GM15510 (cell line): ENCODE data around the gene ZGRF1.

Experiments used
- POLR2A ChIP-seq: IDR thresholded peaks from 3 replicates; pipeline ENCODE4 v1.6.1; 2011; ENCODE audit warnings: borderline replicate concordance; ENCODE audit not compliant: insufficient read length; ENCODE audit errors: extremely low read depth

The ZGRF1 gene

DNA sequence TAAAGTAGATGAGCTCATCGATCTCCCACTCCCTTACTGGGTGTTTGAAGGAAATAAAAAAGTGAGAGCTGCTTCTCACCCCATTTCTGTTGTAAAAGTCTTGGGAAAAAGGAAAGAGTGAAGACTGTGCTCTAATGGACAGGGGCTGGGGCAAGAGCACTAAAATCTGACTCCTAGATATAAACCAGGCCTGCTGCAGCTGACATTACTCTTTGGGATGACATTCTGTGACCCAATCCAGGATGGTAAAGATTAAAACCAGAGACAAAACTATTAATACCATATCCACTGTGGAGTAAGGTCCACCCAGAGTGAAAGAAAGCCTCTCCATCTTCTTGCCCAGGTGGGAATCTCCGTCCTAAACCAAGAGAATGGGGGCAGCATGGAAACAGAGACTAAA, 100.6 kb downstream of the ZGRF1 start:
- no peak for TF ChIP-seq POLR2A

DNA sequence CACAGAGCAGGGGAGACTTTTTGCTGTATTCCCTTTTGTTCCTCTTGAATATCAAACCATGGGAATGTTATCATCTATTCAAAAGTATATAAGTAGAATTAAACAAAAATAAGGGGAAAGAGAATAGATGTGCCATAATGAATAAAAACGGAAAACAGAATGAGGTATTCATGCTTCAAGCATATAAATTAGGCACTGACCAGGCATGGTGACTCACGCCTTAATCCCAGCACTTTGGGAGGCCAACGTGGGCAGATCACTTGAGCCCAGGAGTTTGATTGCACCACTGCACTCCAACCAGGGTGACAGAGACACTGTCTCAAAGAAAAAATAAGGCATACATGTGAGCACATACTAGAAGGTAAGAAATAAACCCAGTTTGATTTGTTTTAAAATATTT, 104.4 kb downstream of the ZGRF1 start:
- TF ChIP-seq POLR2A: no peak

DNA sequence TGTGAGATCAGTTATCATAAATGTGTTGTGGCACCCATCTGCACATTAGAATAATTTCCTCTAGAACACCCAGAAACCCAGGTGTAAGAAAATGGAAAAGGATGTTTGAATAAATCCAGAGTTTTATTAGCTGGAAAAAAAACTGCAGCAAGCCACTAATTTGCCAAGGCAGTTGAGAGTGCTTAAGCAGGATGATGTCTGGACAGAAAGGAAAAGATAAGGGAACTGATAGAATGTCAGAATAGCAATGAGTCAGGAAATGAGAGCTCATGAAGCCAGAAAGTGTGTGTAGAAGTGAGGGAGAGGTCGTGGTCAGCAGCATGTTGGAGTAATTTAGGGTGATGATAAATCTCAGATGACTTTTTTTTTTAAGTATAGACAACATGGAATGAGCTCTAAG, 105.6 kb downstream of the ZGRF1 start:
- TF ChIP-seq POLR2A: no peak

DNA sequence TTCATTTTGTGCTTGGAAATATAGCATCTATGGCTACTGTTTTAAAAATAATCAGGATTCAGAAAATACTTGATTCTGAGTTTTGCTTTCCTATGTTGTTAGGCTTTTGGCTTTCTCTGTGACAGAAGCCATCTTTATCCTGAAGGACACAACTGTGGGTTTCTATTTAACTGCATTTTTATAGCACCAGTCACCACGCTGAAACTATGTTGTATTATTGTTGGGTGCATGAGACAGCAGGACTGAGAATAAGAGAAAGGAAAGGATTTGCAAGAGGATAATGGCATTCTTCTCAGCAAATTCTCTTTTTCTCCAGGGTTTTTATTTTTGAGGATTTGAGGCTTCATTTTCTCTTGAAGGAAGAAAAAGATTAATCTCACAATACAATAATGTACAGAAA, 110.6 kb downstream of the ZGRF1 start:
- no peak for TF ChIP-seq POLR2A

DNA sequence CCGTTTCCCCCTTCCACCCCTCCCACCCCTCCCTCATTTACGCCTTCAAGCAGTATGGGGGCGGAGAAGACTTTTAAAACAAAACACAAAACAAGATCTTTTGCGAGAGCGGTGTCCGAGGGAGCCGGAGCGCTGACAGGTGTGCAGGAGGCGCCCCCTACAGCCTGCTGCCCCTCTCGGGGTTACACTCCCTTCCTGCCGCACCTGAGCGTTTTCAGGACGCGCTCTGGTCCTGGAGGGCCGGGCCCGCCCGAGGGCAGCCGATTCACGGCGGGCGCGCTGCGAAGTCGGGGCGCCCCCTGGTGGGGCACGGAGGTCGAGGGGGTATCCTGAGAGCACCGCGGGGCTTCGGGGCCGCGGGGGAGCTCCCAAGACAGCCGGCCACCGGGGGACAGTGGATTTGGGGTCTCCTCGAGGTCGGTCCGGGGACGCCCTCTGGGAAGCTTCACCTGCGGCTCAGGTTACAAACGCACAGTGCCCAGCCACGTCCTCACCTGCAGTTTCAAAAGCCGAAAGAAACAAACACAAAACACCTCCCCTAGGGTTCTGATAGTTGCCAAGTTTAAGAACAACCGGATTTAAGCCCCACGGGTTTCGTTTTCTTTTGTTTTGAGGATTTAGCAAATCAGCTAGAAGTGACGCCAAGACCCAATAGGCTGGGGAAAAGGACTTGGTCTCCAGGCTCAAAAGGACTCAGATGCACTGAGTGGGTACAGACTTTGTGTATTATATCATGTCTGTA, 112.8 kb downstream of the ZGRF1 start:
- no peak for TF ChIP-seq POLR2A

DNA sequence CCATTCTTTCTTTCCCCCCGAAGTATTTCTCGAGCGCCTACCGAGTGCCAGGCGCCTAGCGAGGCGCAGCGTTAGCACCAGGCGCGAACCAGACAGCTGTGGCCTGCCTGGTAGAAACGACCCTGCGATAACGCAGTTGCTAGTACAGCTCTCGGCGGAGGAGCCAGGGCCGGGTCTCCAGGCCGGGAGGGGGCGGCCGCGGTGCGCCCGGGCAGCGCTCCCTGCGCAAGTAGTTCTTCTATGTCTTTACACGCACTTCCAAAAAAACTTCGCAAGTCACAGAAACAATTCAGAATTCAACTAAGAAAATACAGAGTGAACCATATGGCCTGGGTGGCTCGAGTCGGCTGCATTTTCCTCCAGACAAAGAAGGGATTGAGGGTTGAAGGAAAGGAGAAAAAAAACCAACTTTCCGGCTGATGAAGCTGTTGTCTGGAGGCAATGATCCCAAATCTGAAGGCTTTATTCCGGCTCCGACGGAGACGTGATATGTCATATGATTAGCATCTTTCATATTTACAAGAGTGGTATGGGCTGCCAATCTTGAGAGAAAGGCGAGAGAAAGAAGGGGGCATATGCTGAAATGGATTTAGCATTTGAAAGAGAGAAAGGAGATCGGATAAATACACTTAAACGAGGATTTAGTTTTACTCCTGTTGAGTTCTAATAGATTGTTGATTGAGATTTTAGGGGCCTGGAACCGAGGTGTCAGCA, 113.5 kb downstream of the ZGRF1 start:
- TF ChIP-seq POLR2A: no peak

DNA sequence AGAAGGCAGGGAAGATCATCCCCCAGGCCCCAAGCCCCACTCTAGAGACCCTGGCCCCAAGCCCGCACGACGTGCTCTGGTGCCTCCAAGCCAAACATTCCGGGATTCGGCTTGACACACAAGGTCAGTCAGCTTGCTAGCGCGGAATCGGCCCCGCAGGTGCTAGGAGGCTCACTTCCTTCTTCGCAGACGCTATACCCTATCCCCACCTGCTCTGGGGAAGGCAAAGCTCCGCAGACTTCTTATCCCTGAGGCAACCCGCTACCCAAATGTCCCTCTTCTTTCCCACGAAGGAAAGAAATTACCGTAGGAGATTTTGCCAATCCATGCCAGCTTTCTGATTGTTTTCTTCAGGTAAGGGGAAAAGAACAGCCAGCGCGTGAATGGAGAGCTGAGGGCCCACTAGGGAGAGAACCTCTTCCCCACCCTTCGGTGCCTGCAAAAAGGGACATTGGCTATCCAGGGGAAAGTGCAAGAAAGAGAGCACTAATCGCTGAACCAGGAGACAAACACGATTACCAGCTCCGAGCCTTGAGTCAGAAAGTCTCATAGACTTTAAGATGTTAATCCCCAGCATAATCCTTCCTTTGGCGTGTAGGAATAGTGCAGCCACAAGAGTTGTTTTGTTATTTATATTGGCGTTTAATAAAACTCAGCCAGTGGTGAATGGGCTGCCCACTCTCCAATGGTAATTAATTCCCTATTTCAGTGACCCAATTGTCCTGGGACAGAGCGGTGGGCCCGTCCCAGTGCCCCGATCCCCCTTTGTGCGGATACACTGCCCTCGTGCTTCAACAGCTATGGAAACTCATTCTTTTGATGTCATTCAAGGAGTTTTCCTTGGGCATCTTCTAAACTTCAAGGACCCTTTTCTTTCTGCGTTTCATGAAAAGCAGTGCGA, 115.3 kb downstream of the ZGRF1 start:
- no peak for TF ChIP-seq POLR2A

DNA sequence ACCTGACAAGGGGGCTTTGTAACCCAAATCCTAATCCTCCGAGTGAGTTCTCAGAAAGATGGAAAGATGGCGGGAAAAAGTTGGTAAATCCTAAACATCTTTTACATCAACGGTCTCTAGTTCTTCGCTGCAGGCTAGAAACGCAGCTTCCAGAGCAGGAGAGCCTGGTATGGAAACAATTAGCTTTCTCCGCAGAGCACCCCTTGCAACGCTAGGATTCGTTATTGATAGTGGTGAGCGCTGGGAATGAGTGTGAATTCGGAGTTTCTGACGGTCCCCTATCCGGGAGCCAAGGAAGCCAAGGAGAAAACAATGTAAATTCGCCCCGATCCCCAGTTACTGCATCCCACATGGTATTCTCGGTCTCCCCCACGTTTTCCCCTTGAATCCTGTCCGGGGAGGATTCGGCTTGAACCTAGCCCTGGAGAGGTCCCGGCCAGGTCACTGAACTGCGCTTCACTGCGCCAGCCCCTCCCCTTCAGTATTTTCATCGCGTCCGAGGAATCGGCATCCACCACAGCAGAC, 116.0 kb downstream of the ZGRF1 start:
- TF ChIP-seq POLR2A: no peak

DNA sequence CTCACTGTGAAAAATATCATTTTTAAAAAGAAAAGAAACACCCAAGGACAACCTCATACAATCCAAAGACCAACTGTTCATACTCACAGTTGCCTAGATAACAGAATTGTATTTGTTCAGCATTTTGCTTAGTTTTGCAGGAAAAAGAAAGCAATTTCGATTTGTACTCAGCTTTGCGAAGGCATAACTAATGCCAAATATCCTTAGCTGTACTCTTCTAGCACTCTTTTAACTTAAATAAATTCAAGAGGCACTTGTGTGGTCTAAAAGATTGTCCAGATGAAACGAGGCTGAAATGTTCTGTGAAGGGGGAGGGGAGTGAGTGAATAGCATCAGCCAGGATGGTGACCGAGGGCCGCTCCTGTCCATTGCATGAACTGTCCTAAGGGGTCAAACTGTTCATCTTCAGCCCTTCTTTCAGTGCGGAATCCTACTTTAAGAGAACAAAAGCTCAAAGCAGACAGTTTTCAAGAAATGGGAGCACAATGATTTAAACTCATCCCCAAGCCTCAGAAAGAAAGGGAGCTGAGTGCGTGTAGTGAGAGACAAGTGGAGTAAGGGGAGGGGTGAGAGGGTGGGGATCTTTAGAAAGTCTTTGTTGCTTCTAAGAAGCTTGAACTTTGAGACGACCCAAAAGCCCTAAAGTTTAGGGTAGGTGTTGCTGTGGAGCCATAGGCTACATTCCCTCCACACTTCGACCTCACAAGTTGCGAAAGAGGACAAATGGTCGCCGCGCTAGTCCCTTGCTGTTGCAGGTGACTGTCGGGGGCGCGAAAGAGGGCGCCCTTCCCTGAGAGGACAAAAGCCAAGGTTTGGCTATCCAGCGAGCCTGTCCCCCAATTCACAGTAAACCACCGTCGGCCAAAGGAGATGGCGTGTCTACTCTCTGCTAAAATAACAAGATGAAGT, 116.8 kb downstream of the ZGRF1 start:
- TF ChIP-seq POLR2A: no peak

DNA sequence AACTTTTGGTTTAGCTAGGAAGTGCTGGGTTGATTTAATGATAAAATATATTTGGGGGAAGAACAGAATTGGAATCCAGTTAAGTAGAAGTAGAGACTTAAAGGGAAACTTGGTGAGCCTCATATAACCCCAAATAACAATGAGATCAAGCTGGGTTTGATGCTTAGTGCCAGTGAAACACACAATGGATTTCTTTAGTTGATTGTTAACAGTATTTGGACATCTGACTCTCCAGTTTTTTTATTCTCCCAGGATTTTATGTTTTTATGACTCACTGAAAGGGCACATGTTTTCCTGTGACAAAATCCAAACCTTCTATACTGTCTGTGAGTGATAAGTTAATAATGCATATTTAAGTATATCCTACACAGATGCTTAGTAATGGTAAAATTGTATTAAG, 118.0 kb downstream of the ZGRF1 start:
- TF ChIP-seq POLR2A: no peak

DNA sequence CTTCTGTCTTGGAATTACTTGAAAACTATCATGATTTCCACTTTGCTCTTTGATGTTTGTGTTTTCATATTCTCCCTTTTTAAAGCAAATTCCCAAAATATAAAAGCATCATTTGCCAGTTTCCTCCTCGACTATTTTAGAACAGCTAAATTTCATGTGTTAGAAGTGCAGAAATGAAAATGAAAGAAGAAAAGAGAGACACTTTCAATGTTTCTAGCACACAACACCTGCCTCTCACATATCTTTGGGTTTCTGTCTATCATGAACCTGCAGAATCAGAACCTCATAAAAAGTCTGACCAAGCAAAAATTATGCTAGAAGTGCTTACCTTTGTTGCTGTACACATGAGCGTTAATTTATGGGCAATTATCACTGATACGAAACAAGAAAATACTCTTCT, 118.8 kb downstream of the ZGRF1 start:
- no peak for TF ChIP-seq POLR2A

DNA sequence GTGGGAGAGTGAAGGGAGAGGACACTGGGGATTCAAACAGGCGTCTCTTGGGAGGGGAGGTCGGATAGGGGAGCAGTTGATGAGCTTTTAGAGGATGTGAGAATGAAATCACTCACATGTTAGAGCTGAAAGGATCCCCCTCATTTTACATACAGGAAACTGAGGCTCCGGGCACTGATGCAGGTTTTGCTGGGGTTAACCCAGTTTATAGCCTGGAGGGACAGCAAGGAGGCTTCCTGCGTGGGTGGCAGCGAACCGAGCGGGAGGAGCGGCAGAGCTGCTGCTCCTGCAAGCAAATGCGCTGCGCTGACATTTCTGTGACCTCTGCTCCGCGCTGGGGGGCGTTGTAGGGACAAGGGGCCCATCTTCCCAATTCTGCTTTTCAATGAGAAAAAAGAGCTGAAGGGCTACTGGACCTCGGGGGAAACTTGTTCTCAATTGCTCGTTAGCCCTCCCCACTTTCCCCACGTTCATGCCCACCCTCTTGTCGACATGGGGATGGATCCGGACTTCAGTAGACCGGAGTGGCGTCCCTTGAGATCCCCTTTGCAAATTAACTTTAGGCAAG, 119.6 kb downstream of the ZGRF1 start:
- TF ChIP-seq POLR2A: no peak

DNA sequence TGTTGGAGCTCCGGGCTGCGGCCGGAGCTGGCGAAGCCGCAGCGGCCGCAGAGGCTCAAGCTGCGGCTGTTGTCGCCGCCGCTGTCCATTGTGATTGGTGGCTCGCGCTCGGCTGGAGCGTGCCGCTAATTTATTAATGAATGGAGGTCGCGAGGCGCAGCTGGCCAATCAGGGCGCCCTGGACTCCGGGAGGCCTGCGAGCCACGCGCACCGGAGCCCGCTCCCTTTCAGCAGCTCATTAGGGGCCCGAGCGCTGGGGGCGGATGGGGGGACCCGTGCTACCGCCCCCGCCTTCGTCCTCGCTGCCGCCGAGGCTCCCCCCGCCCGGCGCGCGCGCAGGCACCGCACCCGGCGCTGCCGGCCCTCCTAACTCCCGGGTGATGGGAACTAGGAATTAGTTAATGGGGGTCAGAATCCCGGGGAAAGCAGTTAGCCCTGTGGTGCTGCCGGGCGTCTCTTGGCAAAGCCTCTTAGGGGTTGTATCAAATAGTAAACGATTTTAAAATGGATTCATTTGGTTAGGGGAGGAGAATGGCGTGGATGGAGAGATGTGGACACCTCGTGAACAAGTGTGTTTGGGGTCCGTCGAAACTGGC, 120.1 kb downstream of the ZGRF1 start:
- no peak for TF ChIP-seq POLR2A

DNA sequence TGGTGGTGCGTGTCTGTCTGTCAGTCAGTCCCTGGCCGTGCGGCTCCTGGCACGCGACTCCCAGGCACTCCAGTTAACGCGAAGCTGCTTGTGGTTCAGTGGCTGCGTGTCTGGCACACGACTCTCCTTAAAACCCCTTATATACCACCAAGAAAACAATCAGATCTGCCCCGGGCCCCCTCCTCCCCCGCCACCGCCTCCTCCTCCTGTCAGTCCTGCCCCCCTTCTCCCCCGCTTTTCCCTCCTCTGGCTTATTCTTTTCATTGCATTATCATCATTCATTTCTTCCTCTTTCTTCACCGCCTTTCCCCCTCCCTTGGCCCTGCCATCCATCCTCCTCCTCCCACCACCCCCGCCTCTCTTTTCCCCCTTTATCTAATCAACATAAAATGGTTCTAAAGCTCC, 120.6 kb downstream of the ZGRF1 start, which contains the start of gene NEUROG2:
NEUROG2 (minus strand) TSS at position 115 of the 405 bp plus-strand sequence. CDS start 705 bp downstream, outside the sequence.
- TF ChIP-seq POLR2A: no peak
